OCI-LY1 (cell line): ENCODE results near the gene KIRREL3.

Experiments used
- EZH2 ChIP-seq: fragments of 200-600 bp; sonication (generic), shearing (Covaris generic); IDR thresholded peaks from 2 replicates; pipeline ENCODE4 v1.8.0; 2017; ENCODE audit warnings: borderline replicate concordance, mixed run types, mild to moderate bottlenecking, antibody characterized with exemption, low read length, moderate library complexity, mixed read lengths
- TF ChIP-seq, protein P1 (sequence below): fragments of 200-600 bp; sonication (generic), shearing (Covaris generic); IDR thresholded peaks from 2 replicates; pipeline ENCODE4 v1.5.1; 2017; ENCODE audit warnings: mild to moderate bottlenecking, antibody characterized with exemption, low read length, moderate library complexity, mixed read lengths

- TF ChIP-seq, protein P1, sequence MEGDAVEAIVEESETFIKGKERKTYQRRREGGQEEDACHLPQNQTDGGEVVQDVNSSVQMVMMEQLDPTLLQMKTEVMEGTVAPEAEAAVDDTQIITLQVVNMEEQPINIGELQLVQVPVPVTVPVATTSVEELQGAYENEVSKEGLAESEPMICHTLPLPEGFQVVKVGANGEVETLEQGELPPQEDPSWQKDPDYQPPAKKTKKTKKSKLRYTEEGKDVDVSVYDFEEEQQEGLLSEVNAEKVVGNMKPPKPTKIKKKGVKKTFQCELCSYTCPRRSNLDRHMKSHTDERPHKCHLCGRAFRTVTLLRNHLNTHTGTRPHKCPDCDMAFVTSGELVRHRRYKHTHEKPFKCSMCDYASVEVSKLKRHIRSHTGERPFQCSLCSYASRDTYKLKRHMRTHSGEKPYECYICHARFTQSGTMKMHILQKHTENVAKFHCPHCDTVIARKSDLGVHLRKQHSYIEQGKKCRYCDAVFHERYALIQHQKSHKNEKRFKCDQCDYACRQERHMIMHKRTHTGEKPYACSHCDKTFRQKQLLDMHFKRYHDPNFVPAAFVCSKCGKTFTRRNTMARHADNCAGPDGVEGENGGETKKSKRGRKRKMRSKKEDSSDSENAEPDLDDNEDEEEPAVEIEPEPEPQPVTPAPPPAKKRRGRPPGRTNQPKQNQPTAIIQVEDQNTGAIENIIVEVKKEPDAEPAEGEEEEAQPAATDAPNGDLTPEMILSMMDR: no peak
- TF ChIP-seq EZH2: no peak
These were observed 398.1 kb downstream of the KIRREL3 start for GRCh38 chr11:126602349-126602940.
